ENCODE results near the gene VTA1.
"Not testable (repeated sequence)": the region's sequence is repeated elsewhere in the genome, so short reads cannot be mapped to it uniquely, and the experiment has no call there.

VTA1 gene

DNA sequence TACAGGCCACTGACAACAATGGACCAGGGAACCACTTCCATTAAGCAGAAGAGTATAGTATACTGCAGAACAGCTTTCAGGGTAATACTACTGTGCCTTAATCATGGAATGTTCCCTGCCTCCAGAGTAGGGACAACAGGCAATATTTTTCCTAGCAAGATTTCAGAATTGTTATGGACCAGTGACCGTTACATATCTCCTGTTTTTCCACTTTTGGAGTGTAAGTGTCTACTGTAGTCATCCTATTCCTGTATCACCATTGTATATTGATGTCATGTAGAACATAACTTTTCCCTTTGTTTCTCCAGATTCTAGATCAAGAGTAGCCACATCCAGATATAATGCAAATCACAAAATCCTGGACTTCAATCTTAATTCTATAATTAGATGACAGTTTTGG lies 16.2 kb upstream of the VTA1 start:
- WGBS, result 100% methylated on average over 1 of the region's 1 CpG
- H3K36me3 ChIP-seq (ENCODE audit: control insufficient read depth in 1 of 2, insufficient read depth in 2 of 2, low read depth in 1 of 2, low read length in 2 of 2), result no peaks in the 10 kb centered on the region
- no peak overlapping the region for H2BK5ac ChIP-seq (ENCODE audit: low read depth, low read length, poor library complexity, severe bottlenecking)
- H3K23ac ChIP-seq (ENCODE audit: low read length in 2 of 2), result no peak overlapping the region
- H2AFZ ChIP-seq (ENCODE audit: low read depth, low read length), result no peak overlapping the region
- no peaks in the 10 kb centered on the region for H3K4me1 ChIP-seq (ENCODE audit: control insufficient read depth, insufficient read depth, low read depth, low read length)
- H3K4ac ChIP-seq (ENCODE audit: low read depth in 1 of 2, low read length in 2 of 2), result no peak overlapping the region
- no peaks in the 10 kb centered on the region for H3K27me3 ChIP-seq (ENCODE audit: control insufficient read depth in 1 of 2, insufficient read depth in 1 of 2, low read length in 2 of 2)
- H2BK15ac ChIP-seq (ENCODE audit: low read depth, poor library complexity, severe bottlenecking), result no peak overlapping the region
- no peak for DNase-seq
- no peak overlapping the region for H3K4me3 ChIP-seq (ENCODE audit: insufficient read depth in 1 of 2, low read depth in 1 of 2, low read length in 2 of 2)
- H3K27ac ChIP-seq (ENCODE audit: low read length, poor library complexity, severe bottlenecking), result no peak overlapping the region
- no peak overlapping the region for H3K14ac ChIP-seq (ENCODE audit: low read length in 2 of 2)
- H2BK12ac ChIP-seq (ENCODE audit: low read length in 2 of 2), result no peak overlapping the region
- no peak overlapping the region for H2AK5ac ChIP-seq (ENCODE audit: low read length, severe bottlenecking)
- H3K4me2 ChIP-seq (ENCODE audit: low read length, poor library complexity, severe bottlenecking), result no peak overlapping the region
- H3K79me1 ChIP-seq (replicated peaks; ENCODE audit: low read length, poor library complexity, severe bottlenecking), result no peaks in the 10 kb centered on the region
- H3K9me3 ChIP-seq (ENCODE audit: control insufficient read depth, low read length), result peaks cover 19% of the 10 kb centered on the region
- H2BK120ac ChIP-seq (ENCODE audit: low read depth, low read length), result no peak overlapping the region
- H4K91ac ChIP-seq (ENCODE audit: low read length), result no peak overlapping the region
- no peak overlapping the region for H4K8ac ChIP-seq (ENCODE audit: low read length)
- H3K18ac ChIP-seq (ENCODE audit: low read depth in 1 of 2, low read length in 2 of 2), result no peak overlapping the region
- no peak overlapping the region for H3K9ac ChIP-seq (ENCODE audit: low read length)

DNA sequence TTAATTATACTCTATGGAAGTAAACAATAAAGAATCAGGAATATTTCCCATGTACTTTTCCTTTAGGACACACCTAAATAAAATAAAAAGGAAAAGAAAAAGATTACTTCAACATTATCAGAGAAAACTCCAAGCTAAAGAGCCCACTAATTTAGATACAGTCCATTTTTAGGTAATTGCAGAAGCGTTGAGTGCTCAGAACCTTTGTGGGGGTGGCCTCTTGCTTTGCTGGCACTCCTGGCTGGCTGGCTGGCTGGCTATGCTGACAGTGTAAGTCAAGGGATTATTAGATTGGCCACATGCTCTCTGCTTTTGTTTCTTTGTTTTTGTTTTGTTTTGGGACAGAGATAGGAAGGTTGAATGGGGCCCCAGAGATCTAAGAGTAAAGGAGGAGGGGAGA lies 14.4 kb upstream of the VTA1 start, which contains the start of gene GJE1:
TSS of gene GJE1 (plus strand) at position 301 of the 400 bp plus-strand sequence. CDS start 234 bp downstream, outside the sequence.
- no peak within 1 kb of the TSS for H2BK5ac ChIP-seq (ENCODE audit: low read depth, low read length, poor library complexity, severe bottlenecking)
- no peaks in the 10 kb centered on the region for H3K27me3 ChIP-seq (ENCODE audit: control insufficient read depth in 1 of 2, insufficient read depth in 1 of 2, low read length in 2 of 2)
- H3K14ac ChIP-seq (ENCODE audit: low read length in 2 of 2), result no peak within 1 kb of the TSS
- no peak within 1 kb of the TSS for H2BK15ac ChIP-seq (ENCODE audit: low read depth, poor library complexity, severe bottlenecking)
- H3K9ac ChIP-seq (ENCODE audit: low read length), result no peak within 1 kb of the TSS
- no peak within 1 kb of the TSS for H2BK12ac ChIP-seq (ENCODE audit: low read length in 2 of 2)
- H2AK5ac ChIP-seq (ENCODE audit: low read length, severe bottlenecking), result no peak within 1 kb of the TSS
- no peak within 1 kb of the TSS for H3K23ac ChIP-seq (ENCODE audit: low read length in 2 of 2)
- H3K79me1 ChIP-seq (replicated peaks; ENCODE audit: low read length, poor library complexity, severe bottlenecking), result no peaks in the 10 kb centered on the region
- WGBS, result 71% methylated on average over 1 of the region's 1 CpG
- H4K8ac ChIP-seq (ENCODE audit: low read length), result no peak within 1 kb of the TSS
- H3K18ac ChIP-seq (ENCODE audit: low read depth in 1 of 2, low read length in 2 of 2), result no peak within 1 kb of the TSS
- no peak within 1 kb of the TSS for H3K4me2 ChIP-seq (ENCODE audit: low read length, poor library complexity, severe bottlenecking)
- no peak for DNase-seq
- no peak within 1 kb of the TSS for H3K27ac ChIP-seq (ENCODE audit: low read length, poor library complexity, severe bottlenecking)
- H3K36me3 ChIP-seq (ENCODE audit: control insufficient read depth in 1 of 2, insufficient read depth in 2 of 2, low read depth in 1 of 2, low read length in 2 of 2), result no peaks in the 10 kb centered on the region
- H2AFZ ChIP-seq (ENCODE audit: low read depth, low read length), result no peak within 1 kb of the TSS
- H3K4me1 ChIP-seq (ENCODE audit: control insufficient read depth, insufficient read depth, low read depth, low read length), result no peaks in the 10 kb centered on the region
- H2BK120ac ChIP-seq (ENCODE audit: low read depth, low read length), result no peak within 1 kb of the TSS
- H3K4me3 ChIP-seq (ENCODE audit: insufficient read depth in 1 of 2, low read depth in 1 of 2, low read length in 2 of 2), result no peak within 1 kb of the TSS
- no peak within 1 kb of the TSS for H4K91ac ChIP-seq (ENCODE audit: low read length)
- H3K9me3 ChIP-seq (ENCODE audit: control insufficient read depth, low read length), result peaks cover 19% of the 10 kb centered on the region
- H3K4ac ChIP-seq (ENCODE audit: low read depth in 1 of 2, low read length in 2 of 2), result no peak within 1 kb of the TSS

DNA sequence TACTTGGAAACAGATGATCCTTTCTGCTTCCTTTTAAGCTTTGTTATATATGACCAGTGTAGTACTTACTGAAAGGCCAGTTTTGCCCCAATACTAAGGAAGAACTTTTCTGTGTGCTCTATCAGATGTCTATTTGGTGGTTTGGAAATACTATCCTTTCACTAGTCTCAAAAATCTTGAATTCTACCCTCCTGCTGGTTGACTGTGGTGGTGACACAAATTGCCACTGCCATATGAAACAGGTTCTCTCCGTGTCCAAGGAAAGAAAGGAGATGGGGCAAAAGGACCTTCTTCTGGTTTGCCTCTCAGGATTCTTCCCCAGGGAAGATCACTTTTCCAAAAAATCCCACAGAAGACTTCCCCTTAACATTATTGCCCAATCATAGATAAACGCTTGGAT lies 8.2 kb upstream of the VTA1 start:
- Histone ChIP-seq H2BK5ac (ENCODE audit: low read depth, low read length, poor library complexity, severe bottlenecking) (no peak overlapping the region), H4K8ac (ENCODE audit: low read length) (no peak overlapping the region), H3K9ac (ENCODE audit: low read length) (no peak overlapping the region), H2AFZ (ENCODE audit: low read depth, low read length) (no peak overlapping the region), H4K91ac (ENCODE audit: low read length) (no peak overlapping the region), H3K23ac (ENCODE audit: low read length in 2 of 2) (no peak overlapping the region), H3K4me1 (ENCODE audit: control insufficient read depth, insufficient read depth, low read depth, low read length) (no peaks in the 10 kb centered on the region), H2BK15ac (ENCODE audit: low read depth, poor library complexity, severe bottlenecking) (no peak overlapping the region), H3K79me1 (replicated peaks; ENCODE audit: low read length, poor library complexity, severe bottlenecking) (no peaks in the 10 kb centered on the region), H2BK120ac (ENCODE audit: low read depth, low read length) (no peak overlapping the region), H3K4me3 (ENCODE audit: insufficient read depth in 1 of 2, low read depth in 1 of 2, low read length in 2 of 2) (no peak overlapping the region), H3K9me3 (ENCODE audit: control insufficient read depth, low read length) (no peaks in the 10 kb centered on the region), H3K18ac (ENCODE audit: low read depth in 1 of 2, low read length in 2 of 2) (no peak overlapping the region), H3K14ac (ENCODE audit: low read length in 2 of 2) (no peak overlapping the region), H3K4ac (ENCODE audit: low read depth in 1 of 2, low read length in 2 of 2) (no peak overlapping the region), H3K27ac (ENCODE audit: low read length, poor library complexity, severe bottlenecking) (no peak overlapping the region), H2AK5ac (ENCODE audit: low read length, severe bottlenecking) (no peak overlapping the region), H3K4me2 (ENCODE audit: low read length, poor library complexity, severe bottlenecking) (no peak overlapping the region), H3K36me3 (ENCODE audit: control insufficient read depth in 1 of 2, insufficient read depth in 2 of 2, low read depth in 1 of 2, low read length in 2 of 2) (no peaks in the 10 kb centered on the region), H2BK12ac (ENCODE audit: low read length in 2 of 2) (no peak overlapping the region), H3K27me3 (ENCODE audit: control insufficient read depth in 1 of 2, insufficient read depth in 1 of 2, low read length in 2 of 2) (no peaks in the 10 kb centered on the region)
- DNase-seq, result no peak
- WGBS, result 96% methylated on average over 2 of the region's 2 CpGs

DNA sequence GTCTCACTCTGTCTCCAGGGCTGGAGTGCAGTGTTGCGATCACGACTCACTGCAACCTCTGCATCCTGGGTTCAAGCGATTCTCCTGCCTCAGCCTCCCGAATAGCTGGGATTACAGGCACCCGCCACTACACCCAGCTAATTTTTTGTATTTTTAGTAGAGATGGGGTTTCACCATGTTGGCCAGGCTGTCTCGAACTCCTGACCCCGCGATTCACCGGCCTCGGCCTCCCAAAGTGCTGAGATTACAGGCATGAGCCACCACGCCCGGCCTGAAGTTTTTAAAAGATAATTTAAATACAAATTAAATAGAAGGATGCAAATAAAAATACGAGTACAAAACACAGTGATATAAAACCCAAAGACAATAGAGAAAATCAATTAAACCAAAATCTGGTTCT lies 5.5 kb upstream of the VTA1 start:
- H2BK120ac ChIP-seq (ENCODE audit: low read depth, low read length); H2AFZ ChIP-seq (ENCODE audit: low read depth, low read length); H3K4ac ChIP-seq (ENCODE audit: low read depth in 1 of 2, low read length in 2 of 2); H3K27ac ChIP-seq (ENCODE audit: low read length, poor library complexity, severe bottlenecking); H4K8ac ChIP-seq (ENCODE audit: low read length); H3K9ac ChIP-seq (ENCODE audit: low read length); H3K23ac ChIP-seq (ENCODE audit: low read length in 2 of 2); H3K4me1 ChIP-seq (ENCODE audit: control insufficient read depth, insufficient read depth, low read depth, low read length); H2BK12ac ChIP-seq (ENCODE audit: low read length in 2 of 2); H3K4me2 ChIP-seq (ENCODE audit: low read length, poor library complexity, severe bottlenecking); H3K9me3 ChIP-seq (ENCODE audit: control insufficient read depth, low read length); H2BK15ac ChIP-seq (ENCODE audit: low read depth, poor library complexity, severe bottlenecking); H3K79me1 ChIP-seq (replicated peaks; ENCODE audit: low read length, poor library complexity, severe bottlenecking); H2AK5ac ChIP-seq (ENCODE audit: low read length, severe bottlenecking); H3K18ac ChIP-seq (ENCODE audit: low read depth in 1 of 2, low read length in 2 of 2); H3K36me3 ChIP-seq (ENCODE audit: control insufficient read depth in 1 of 2, insufficient read depth in 2 of 2, low read depth in 1 of 2, low read length in 2 of 2); H3K27me3 ChIP-seq (ENCODE audit: control insufficient read depth in 1 of 2, insufficient read depth in 1 of 2, low read length in 2 of 2); H3K4me3 ChIP-seq (ENCODE audit: insufficient read depth in 1 of 2, low read depth in 1 of 2, low read length in 2 of 2); H2BK5ac ChIP-seq (ENCODE audit: low read depth, low read length, poor library complexity, severe bottlenecking); H4K91ac ChIP-seq (ENCODE audit: low read length); DNase-seq; H3K14ac ChIP-seq (ENCODE audit: low read length in 2 of 2): not testable (repeated sequence)
- 100% methylated on average over 3 of the region's 13 CpGs for WGBS
